A673 (cell line): ENCODE measurements around the gene TPH2.

ENCODE experiments used
- EZH2 ChIP-seq: fragments of 200-600 bp; sonication (generic); IDR thresholded peaks from 2 replicates; pipeline ENCODE4 v1.6.1; 2017; ENCODE audit warnings: borderline replicate concordance, low read depth, mild to moderate bottlenecking, mixed read lengths, antibody characterized with exemption, low read length; ENCODE audit not compliant: poor library complexity, severe bottlenecking
- TF ChIP-seq, protein P1 (sequence below): fragments of 300-800, 200-600 bp; sonication (generic); conservative IDR thresholded peaks from 2 replicates; pipeline ENCODE4 v1.5.1; 2017; ENCODE audit warnings: low read depth, mild to moderate bottlenecking, antibody characterized with exemption, low read length, moderate library complexity, mixed read lengths

DNA sequence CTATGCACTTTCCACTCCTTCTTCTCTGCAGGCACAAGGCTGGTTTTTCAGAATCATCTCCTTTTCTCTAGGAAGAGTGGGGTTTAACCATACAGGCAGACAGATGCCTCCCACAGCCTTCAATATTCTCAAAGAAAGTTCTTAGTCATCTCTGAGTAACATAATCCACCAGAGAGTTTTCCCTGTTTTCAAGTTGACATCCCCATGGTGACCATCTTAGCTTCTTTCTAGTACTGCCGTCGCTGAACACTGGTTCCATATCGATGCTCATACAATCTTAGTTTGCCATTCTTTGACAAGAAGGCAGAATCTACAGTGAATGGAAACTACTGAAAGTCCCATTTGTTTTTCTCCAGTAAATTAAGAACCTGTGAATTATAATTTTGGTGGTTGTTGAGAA is 28.6 kb downstream of the TPH2 start:
- TF ChIP-seq, protein P1, sequence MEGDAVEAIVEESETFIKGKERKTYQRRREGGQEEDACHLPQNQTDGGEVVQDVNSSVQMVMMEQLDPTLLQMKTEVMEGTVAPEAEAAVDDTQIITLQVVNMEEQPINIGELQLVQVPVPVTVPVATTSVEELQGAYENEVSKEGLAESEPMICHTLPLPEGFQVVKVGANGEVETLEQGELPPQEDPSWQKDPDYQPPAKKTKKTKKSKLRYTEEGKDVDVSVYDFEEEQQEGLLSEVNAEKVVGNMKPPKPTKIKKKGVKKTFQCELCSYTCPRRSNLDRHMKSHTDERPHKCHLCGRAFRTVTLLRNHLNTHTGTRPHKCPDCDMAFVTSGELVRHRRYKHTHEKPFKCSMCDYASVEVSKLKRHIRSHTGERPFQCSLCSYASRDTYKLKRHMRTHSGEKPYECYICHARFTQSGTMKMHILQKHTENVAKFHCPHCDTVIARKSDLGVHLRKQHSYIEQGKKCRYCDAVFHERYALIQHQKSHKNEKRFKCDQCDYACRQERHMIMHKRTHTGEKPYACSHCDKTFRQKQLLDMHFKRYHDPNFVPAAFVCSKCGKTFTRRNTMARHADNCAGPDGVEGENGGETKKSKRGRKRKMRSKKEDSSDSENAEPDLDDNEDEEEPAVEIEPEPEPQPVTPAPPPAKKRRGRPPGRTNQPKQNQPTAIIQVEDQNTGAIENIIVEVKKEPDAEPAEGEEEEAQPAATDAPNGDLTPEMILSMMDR, result no peak
- TF ChIP-seq EZH2, result no peak
